PC-3 (cell line): Measurements from ENCODE around the gene OSBPL6. TPM values are rescaled to one million over a fixed set of nuclear protein-coding genes. Genes with fewer than 3 reads are reported as not detected.

Source experiments
- ATAC-seq: fragments of 200-7000 bp; cut with Tn5 transposase; 2 replicates; pipeline ENCODE4 v1.9.1; 2020; ENCODE audit warnings: mild to moderate bottlenecking, moderate library complexity
- BruUV-seq: library from RNA; stranded (reverse); fragments of 400-500 nt; replicated peaks from 2 replicates; lab custom pipeline; 2021; lab: Mats Ljungman, UMichigan
- CTCF ChIA-PET: fragments of 300-600 bp; sonication (Branson Sonifier 250); formaldehyde crosslinking; loops from one replicate; lab custom pipeline; 2022; ENCODE audit warnings: antibody characterized with exemption; lab: Charles Lee
- POLR2A ChIA-PET: fragments of 300-600 bp; sonication (Branson Sonifier 250); formaldehyde crosslinking; loops from one replicate; lab custom pipeline; 2022; ENCODE audit warnings: antibody characterized with exemption; ENCODE audit not compliant: unreplicated experiment; lab: Charles Lee
- DNase-seq: peaks from one replicate; pipeline ENCODE4 v3.0.0-alpha.2; 2015
- H2AFZ ChIP-seq: fragments of 300-600 bp; sonication (generic); 2 replicates; pipeline ENCODE4 v1.6.0; 2016; ENCODE audit warnings: antibody characterized with exemption, low read length
- H3F3A ChIP-seq: fragments of 300-600 bp; sonication (generic); one replicate; pipeline ENCODE4 v1.6.0; 2017; ENCODE audit warnings: antibody characterized with exemption, low read length, control low read depth, mild to moderate bottlenecking; ENCODE audit not compliant: unreplicated experiment
- H3K27ac ChIP-seq: fragments of 300-600 bp; sonication (generic); 2 replicates; pipeline ENCODE4 v1.5.1; 2016; ENCODE audit warnings: mild to moderate bottlenecking, low read length
- H3K27me3 ChIP-seq: fragments of 300-600 bp; sonication (generic); 2 replicates; pipeline ENCODE4 v1.6.1; 2016; ENCODE audit warnings: low read length, mixed read lengths
- H3K36me3 ChIP-seq: fragments of 300-600 bp; sonication (generic); 2 replicates; pipeline ENCODE4 v1.6.1; 2016; ENCODE audit warnings: low read depth, mixed run types, low read length, mixed read lengths
- H3K4me1 ChIP-seq: fragments of 300-600 bp; sonication (generic); 2 replicates; pipeline ENCODE4 v1.5.1; 2016; ENCODE audit warnings: low read length; ENCODE audit not compliant: insufficient read depth
- H3K4me2 ChIP-seq: fragments of 300-600 bp; sonication (generic); 2 replicates; pipeline ENCODE4 v1.6.0; 2016; ENCODE audit warnings: low read length
- H3K4me3 ChIP-seq: fragments of 300-600 bp; sonication (generic); 2 replicates; pipeline ENCODE4 v1.5.1; 2016; ENCODE audit warnings: mild to moderate bottlenecking, low read length, mixed read lengths
- H3K79me2 ChIP-seq: fragments of 300-600 bp; sonication (generic); 2 replicates; pipeline ENCODE4 v1.6.1; 2017; ENCODE audit warnings: low read length, mixed read lengths
- H3K9ac ChIP-seq: fragments of 300-600 bp; sonication (generic); 2 replicates; pipeline ENCODE4 v1.6.0; 2016; ENCODE audit warnings: mild to moderate bottlenecking, low read length
- H3K9me2 ChIP-seq: fragments of 300-600 bp; sonication (generic); replicated peaks from 2 replicates; pipeline ENCODE4 v1.6.1; 2016; ENCODE audit warnings: mixed run types, low read length, mixed read lengths
- H3K9me3 ChIP-seq: fragments of 300-600 bp; sonication (generic); 2 replicates; pipeline ENCODE4 v1.6.1; 2016; ENCODE audit warnings: low read length, mixed read lengths
- H4K20me1 ChIP-seq: fragments of 300-600 bp; sonication (generic); 2 replicates; pipeline ENCODE4 v1.6.1; 2016; ENCODE audit warnings: low read length, mixed read lengths
- EZH2 ChIP-seq: fragments of 300-600 bp; sonication (generic); IDR thresholded peaks from one replicate; pipeline ENCODE4 v1.6.1; 2017; ENCODE audit warnings: antibody characterized with exemption, mild to moderate bottlenecking, low read length; ENCODE audit not compliant: unreplicated experiment
- EZH2phosphoT487 ChIP-seq: fragments of 300-600 bp; sonication (generic); IDR thresholded peaks from 2 replicates; pipeline ENCODE4 v1.6.1; 2018; ENCODE audit warnings: mild to moderate bottlenecking, antibody characterized with exemption, low read length, borderline replicate concordance
- intact Hi-C: fragments of 100-400 bp; cut with micrococcal nuclease; formaldehyde crosslinking; loops from 2 replicates; pipeline ENCODE4 v1.9.0; 2023
- total RNA-seq: library from RNA; depleted of rRNA; stranded (reverse); fragments of >200 nt; gene quantifications from 2 replicates; pipeline ENCODE4 v1.2.3, GENCODE V29; 2014
- TF ChIP-seq, protein P1 (sequence below): fragments of 300-600 bp; sonication (generic); conservative IDR thresholded peaks from 2 replicates; pipeline ENCODE4 v1.5.1; 2017; ENCODE audit warnings: antibody characterized with exemption, low read depth, mild to moderate bottlenecking, low read length

The OSBPL6 gene
- total RNA-seq, 1 experiment from 2014 or later, result 4.0 TPM

DNA sequence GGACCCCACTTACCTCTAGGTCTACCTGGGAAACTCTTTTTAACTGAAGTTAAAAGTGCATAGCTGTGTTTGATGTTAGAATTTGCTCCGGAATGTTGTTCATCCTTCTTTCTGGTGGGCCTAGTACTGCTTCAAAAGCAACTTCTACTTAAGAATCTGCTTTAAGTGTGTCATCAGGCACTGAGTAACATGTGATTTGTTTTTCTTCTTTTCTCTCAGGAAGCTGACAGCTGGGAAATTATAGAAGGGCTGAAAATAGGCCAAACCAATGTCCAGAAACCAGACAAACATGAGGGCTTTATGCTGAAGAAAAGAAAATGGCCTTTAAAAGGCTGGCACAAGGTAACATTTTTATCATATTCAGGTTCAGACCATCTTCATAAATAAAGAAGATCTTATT, 133.7 kb downstream of the OSBPL6 start:
- Histone ChIP-seq H3K9me2 (no peaks in the 10 kb centered on the region), H3K4me2 (no peak overlapping the region), H3K36me3 (no peaks in the 10 kb centered on the region), H2AFZ (no peak overlapping the region), H3F3A (no peaks in the 10 kb centered on the region), H3K27ac (no peak overlapping the region), H3K9me3 (no peaks in the 10 kb centered on the region), H3K9ac (no peak overlapping the region), H3K79me2 (no peaks in the 10 kb centered on the region), H4K20me1 (no peaks in the 10 kb centered on the region), H3K27me3 (no peaks in the 10 kb centered on the region), H3K4me1 (no peaks in the 10 kb centered on the region), H3K4me3 (no peak overlapping the region)
- ChIA-PET CTCF (no interaction called here), POLR2A (no interaction called here)
- TF ChIP-seq EZH2, result no peak
- DNase-seq (no peak), ATAC-seq (no peak)
- intact Hi-C loops, result no loop called here
- no TSS peak for BruUV-seq

DNA sequence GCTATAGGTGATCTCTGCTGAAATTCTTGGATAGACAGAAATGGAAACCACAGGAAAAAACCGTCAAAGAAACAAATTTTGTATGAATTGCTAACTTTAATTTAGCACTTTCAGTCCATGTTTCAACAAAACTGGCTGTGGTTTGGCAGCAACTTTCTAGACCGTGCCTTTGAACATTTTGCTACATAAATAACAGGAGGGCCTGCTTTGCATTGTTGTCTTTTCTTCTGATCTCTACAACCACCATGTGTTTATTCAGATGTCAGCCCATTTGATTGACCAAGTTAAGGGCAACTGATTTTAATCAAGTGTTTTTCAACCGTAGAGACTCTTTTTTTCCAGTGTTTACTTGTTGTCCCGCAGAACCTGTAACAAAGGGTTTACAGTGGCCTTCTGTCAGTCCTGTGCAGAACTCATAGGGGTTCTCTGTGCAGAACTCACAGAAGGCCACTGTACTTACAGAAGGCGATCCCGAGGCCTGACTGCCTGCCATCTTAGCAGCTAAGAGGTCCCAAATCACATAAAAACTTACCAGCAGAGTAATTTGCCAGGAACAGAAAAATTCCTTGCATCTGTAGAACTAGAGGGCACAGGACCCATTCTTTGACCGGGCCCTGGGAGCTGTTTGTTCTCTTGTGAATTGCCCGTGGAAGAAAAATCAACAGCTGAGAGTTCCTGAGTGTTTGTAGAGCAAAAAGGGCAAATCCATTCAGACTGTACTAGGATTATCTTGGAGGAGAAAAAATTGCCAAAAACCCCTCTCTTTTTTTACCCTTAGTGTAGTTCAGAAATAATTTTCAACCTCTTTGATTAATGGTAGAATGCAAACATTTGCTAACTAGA, 136.1 kb downstream of the OSBPL6 start:
- DNase-seq (no peak), ATAC-seq (no peak)
- TF ChIP-seq EZH2 (no peak), EZH2phosphoT487 (no peak)
- TF ChIP-seq, protein P1, sequence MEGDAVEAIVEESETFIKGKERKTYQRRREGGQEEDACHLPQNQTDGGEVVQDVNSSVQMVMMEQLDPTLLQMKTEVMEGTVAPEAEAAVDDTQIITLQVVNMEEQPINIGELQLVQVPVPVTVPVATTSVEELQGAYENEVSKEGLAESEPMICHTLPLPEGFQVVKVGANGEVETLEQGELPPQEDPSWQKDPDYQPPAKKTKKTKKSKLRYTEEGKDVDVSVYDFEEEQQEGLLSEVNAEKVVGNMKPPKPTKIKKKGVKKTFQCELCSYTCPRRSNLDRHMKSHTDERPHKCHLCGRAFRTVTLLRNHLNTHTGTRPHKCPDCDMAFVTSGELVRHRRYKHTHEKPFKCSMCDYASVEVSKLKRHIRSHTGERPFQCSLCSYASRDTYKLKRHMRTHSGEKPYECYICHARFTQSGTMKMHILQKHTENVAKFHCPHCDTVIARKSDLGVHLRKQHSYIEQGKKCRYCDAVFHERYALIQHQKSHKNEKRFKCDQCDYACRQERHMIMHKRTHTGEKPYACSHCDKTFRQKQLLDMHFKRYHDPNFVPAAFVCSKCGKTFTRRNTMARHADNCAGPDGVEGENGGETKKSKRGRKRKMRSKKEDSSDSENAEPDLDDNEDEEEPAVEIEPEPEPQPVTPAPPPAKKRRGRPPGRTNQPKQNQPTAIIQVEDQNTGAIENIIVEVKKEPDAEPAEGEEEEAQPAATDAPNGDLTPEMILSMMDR, result no peak
- no peak overlapping the region for H2AFZ ChIP-seq
- H3K27me3 ChIP-seq, result no peaks in the 10 kb centered on the region
- H3K4me1 ChIP-seq, result no peaks in the 10 kb centered on the region
- no peaks in the 10 kb centered on the region for H3K36me3 ChIP-seq
- H3F3A ChIP-seq, result no peaks in the 10 kb centered on the region
- H3K79me2 ChIP-seq, result no peaks in the 10 kb centered on the region
- H3K4me2 ChIP-seq, result no peak overlapping the region
- CTCF ChIA-PET, result no interaction called here
- no peak overlapping the region for H3K4me3 ChIP-seq
- H4K20me1 ChIP-seq, result no peaks in the 10 kb centered on the region
- POLR2A ChIA-PET, result no interaction called here
- H3K9me2 ChIP-seq, result no peaks in the 10 kb centered on the region
- no TSS peak for BruUV-seq
- intact Hi-C loops, result no loop called here
- H3K9ac ChIP-seq, result no peak overlapping the region
- no peaks in the 10 kb centered on the region for H3K9me3 ChIP-seq
- no peak overlapping the region for H3K27ac ChIP-seq

DNA sequence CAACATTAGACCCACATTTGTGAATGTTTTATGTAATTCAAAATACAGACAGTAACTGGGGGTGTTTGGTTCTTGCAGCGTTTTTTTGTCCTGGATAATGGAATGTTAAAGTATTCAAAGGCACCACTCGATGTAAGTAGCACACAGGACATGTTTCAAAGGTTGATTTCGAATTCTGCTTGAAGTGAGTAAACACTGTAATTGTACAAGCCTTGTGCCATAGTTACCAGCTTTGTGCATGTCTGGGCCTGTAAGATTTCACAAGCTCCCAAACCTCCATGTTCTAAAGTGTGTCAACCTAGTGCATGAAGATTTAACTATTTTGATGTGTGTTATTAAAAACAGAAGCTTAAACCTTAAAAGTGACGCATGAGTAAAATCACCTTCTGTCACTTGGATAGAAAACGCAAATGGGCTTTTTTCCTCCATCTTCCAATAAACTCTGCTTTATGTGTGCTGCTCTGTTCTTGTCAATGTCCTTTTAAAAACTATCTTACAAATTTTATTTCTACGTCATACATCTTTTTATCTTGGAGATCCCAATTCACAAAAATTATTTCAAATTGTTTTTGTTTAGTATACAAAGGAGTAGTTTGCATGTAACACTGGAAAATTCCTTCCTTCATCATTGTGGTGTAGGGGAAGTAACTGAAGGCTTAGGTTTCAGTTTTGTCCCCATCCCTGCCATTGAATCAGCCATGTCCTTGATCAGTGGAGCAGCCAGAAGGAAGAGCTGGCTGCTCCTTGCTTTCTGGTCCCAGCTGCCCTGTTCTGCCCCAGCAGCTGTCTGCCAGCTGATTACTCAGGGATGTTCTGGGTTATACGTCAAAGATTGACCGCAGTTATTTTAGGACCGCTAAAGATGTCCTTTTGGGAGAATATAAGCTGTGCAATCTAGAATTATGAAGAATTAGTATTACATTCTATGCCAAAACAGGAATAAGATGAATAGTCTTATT, 137.4 kb downstream of the OSBPL6 start:
- H4K20me1 ChIP-seq, result no peaks in the 10 kb centered on the region
- no peak overlapping the region for H3K9ac ChIP-seq
- ATAC-seq, result no peak
- no peaks in the 10 kb centered on the region for H3K4me1 ChIP-seq
- H2AFZ ChIP-seq, result no peak overlapping the region
- H3K36me3 ChIP-seq, result no peaks in the 10 kb centered on the region
- H3K4me3 ChIP-seq, result no peak overlapping the region
- no peak for TF ChIP-seq EZH2
- TF ChIP-seq EZH2phosphoT487, result no peak
- TF ChIP-seq, protein P1, result no peak
- DNase-seq, result no peak
- ChIA-PET POLR2A (no interaction called here), CTCF (no interaction called here)
- H3K4me2 ChIP-seq, result no peak overlapping the region
- H3F3A ChIP-seq, result no peaks in the 10 kb centered on the region
- no peaks in the 10 kb centered on the region for H3K9me2 ChIP-seq
- H3K27me3 ChIP-seq, result no peaks in the 10 kb centered on the region
- no TSS peak for BruUV-seq
- no peak overlapping the region for H3K27ac ChIP-seq
- no peaks in the 10 kb centered on the region for H3K79me2 ChIP-seq
- intact Hi-C loops, result no loop called here
- H3K9me3 ChIP-seq, result no peaks in the 10 kb centered on the region
